Measurements from ENCODE around the gene FAM25G.

Gene FAM25G

DNA sequence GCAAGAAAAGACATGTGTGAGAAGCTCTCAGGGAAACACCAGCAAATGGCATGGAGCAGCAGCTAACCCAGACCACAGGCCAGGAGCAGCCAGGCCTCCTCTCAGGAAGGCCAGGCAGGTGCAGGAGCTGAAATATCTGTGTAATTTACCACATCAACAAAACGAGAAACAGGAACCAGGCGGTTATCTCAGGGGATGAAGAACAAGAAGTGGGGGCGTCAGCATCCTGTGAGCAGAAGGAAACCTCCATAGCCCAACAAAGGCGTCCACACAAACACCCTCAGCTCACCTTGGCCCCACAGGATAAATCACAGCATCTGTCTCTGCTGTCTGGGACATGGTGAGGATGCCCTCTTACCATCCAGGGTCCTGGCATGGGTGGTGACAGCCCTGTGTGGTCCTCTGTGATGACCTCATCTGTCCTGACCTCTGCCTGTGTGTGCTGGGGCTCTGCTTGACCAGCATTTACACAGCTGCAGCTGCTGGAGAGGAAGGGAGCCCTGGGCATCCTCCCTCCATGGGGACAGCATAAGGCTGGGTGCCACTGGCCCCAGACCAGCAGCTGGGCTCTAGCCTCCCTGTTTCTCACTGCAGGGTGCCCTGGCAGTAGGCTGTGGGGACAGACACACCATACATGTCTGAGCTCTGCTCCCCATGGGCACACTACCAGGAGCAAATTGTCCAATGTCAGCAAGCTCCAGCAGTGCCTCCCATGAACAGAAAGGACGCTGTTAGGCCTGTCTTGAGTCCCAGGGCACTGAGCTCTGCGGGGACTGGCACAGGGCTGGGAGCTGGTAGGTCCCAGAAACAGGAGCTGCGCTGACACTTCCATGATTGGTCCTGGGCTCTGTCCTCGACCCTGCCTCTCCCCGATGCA is 42.2 kb downstream of the FAM25G start:
- no peak for DNase-seq (ENCODE audit: low read depth in 2 of 2)

DNA sequence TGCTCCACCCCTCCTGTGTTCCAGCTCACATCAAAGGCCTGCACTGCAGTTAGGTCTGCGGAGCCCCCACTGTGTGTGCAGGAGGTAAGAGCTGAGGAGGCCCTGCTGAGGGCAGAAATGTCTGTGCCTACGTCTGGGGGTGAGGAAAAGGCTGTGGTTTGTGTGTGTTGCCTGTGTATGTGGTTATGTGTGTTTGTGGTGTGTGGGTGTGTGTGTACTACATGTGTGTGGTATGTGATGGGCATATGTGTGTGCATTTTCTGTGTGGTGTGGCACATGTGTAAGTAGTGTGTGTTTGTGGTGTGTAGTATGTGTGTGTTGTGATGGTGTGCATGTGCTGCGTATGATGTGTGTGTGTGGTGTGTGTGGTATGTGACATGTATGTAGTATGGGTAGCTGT is 43.8 kb downstream of the FAM25G start:
- no peak for DNase-seq (ENCODE audit: low read depth in 2 of 2)

DNA sequence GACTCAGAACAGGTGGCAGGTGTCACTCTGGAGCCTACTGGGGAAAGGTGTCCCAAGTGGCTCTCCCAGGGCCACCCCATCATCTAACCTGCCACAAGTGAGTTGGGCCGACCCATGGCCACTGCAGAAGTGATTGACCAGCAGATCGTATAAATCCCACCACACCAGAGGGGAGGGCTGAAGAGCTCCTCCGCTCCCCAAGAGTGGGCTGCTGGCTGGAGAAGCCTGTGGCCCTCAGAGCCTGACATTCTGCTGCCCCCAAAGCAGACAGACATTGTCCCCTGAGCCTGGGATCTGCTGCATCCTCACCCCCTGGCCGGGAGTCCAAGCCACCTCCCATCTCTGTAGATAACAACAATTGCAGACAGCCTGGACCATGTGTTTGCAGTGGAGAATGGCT is 44.3 kb downstream of the FAM25G start:
- no peak for DNase-seq (ENCODE audit: low read depth in 2 of 2)

DNA sequence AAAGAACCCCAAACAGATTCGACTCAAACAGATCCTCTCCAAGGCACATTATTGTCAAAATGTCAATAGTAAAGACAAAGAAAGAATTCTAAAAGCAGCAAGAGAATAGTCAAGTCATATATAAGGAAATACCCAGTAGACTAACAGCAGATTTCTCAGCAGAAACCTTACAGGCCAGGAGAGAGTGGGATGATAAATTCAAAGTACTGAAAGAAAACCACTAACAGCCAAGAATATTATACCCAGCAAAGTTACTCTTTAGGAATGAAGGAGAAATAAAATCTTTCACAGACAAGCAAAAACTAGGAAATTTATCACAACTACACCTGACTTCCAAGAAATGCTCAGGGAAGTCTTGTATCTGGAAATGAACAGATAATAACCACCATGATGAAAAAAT is 45.8 kb downstream of the FAM25G start:
- no peak for DNase-seq (ENCODE audit: low read depth in 2 of 2)

DNA sequence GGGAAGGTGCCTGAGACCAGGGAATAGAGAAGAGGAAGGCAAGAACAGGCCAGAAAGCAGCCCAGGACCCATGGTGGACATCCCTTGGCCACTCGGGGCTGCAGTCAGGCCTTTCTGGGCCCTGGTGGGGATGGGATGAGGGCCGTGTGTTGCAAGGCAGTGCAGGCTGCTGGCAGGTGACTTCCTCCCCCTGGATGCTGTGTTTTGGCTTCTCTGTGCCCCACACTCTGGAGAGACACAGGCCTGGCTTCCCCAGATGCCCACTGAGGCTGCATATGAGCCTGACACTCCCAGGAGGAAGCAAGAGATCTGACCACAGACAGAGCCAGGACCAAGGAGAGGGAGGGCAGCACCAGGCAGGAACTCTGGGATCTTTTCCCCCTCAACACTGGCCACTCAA is 47.5 kb downstream of the FAM25G start:
- DNase-seq (ENCODE audit: low read depth in 2 of 2), result no peak

DNA sequence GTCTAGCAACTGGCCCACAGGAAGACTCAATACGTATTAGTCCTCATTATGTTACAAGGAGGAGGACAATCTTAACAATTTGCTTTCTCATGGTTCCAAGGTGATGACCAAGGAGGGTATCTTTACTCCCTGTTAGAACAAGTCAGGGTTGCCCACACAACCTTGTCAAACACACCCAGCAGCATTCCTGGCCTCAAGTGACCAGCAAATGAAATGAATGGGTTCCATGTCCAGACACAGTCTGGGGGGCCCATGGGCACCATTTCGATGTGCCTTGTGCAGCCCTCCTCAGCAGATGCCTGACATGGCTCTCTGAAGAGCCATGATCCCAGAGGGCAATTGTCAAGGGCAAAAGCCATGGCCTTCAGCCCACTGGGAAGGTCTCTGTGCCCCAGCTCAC is 48.4 kb downstream of the FAM25G start:
- DNase-seq (ENCODE audit: low read depth in 2 of 2), result no peak

DNA sequence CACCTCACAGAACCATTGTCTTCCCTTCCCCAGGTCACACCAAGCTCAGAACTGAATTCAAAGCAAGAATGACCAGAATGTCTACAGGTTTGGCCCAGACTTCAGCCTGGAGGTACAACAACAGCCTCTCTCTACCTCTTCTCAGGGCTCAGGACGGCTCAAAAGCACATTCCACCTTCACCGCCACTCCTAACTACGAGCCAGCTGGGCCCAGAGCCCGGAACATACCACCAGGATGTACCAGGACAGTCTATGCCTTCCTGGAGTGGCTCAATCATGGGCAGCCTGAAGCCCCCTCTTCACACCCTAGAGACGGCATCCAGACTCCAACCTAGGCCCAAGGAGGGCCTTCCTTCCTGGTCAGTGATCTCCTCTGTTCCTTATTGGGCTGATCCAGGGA is 49.1 kb downstream of the FAM25G start:
- no peak for DNase-seq (ENCODE audit: low read depth in 2 of 2)

DNA sequence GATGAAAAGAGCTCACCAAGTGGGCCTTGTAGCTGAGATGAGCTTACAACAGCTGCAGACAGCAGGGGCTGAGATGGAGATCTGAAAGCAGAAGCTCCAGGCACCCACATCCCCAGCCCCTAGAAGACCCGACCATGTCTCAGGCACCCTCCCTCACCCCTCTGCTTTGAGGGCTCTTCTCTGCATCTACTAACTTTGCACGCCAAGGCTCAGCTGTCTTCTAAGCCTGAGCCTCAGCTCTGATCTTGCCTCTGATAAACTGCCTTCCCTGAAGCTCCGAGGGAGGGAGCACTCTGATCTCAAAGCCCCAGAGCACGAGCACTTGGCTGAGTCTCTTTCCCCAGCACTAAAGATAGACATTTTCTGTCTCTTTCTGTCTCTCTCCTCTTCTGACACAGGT is 49.6 kb downstream of the FAM25G start:
- no peak for DNase-seq (ENCODE audit: low read depth in 2 of 2)

DNA sequence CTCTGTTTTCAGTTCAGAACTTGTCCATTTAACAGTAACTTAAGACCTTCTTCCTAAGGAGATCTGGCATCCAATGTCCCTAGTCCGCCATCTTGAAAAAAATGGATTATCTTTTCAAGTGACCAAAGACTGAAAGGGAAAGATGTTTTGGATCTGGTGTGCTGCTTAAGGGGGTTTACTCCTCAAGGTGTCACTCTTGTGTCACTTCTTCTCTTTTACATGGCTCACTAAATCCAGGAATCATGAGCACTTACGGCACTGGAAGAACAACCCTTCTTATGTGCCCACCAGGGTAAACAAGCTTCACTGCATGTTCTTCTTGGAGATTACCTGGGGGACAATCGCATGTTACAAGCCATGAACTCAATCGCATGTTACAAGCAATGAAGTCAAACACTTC is 51.3 kb downstream of the FAM25G start:
- DNase-seq (ENCODE audit: low read depth in 2 of 2), result no peak

DNA sequence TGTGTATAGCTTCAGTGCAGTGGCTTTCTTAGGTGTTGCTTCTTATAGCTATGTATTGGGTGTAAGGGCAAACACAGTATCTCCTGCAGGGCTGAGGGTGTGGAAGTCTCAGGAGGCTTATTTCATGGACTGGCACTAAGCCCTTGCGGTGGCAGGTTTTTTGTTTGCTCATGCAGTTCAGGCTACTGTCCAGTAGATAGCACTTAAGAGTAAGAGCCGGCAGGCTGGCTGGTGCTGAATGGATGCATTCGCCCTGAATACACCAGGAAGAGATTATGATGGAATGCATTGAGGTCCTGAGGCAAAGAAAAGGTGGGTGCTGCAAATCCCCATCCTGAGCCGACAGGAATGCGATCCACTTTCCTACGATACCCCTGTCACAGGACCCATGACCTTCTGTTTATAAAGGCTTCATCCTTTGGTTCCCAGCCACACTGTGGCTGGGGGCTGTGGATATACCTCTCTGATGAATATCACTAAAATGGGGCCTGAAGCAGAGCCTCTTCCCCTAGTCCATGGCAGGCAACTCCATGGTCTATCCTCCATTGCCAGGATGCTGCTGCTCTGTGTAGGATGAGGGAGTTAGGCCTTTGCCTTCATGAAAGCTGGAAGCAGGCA is 52.5 kb downstream of the FAM25G start:
- no peak for DNase-seq (ENCODE audit: low read depth in 2 of 2)
